Dendritic cell treated with granulocyte-macrophage colony-stimulating factor and Interleukin-4, amounts not matched to agents 40 ng/mL and 50 ng/mL, for 4 days (primary cell): ENCODE data around the gene ATRN.

Source experiments
- H3K27ac Mint-ChIP-seq: one replicate; pipeline ENCODE4 v1.8.0; 2022; ENCODE audit warnings: mild to moderate bottlenecking, mixed read lengths
- H3K27me3 Mint-ChIP-seq: one replicate; pipeline ENCODE4 v1.8.0; 2022; ENCODE audit warnings: mild to moderate bottlenecking, mixed read lengths
- H3K36me3 Mint-ChIP-seq: one replicate; pipeline ENCODE4 v1.8.0; 2022; ENCODE audit warnings: low read depth, mixed read lengths
- H3K4me1 Mint-ChIP-seq: one replicate; pipeline ENCODE4 v1.8.0; 2022; ENCODE audit warnings: low read depth, mixed read lengths
- H3K4me3 Mint-ChIP-seq: one replicate; pipeline ENCODE4 v1.8.0; 2022; ENCODE audit warnings: mild to moderate bottlenecking, moderate library complexity, mixed read lengths
- H3K9me3 Mint-ChIP-seq: one replicate; pipeline ENCODE4 v1.8.0; 2022; ENCODE audit warnings: mixed read lengths
- intact Hi-C: fragments of 100-400 bp; cut with micrococcal nuclease; formaldehyde crosslinking; loops from one replicate; pipeline ENCODE4 v1.15.0; 2022

ATRN gene

DNA sequence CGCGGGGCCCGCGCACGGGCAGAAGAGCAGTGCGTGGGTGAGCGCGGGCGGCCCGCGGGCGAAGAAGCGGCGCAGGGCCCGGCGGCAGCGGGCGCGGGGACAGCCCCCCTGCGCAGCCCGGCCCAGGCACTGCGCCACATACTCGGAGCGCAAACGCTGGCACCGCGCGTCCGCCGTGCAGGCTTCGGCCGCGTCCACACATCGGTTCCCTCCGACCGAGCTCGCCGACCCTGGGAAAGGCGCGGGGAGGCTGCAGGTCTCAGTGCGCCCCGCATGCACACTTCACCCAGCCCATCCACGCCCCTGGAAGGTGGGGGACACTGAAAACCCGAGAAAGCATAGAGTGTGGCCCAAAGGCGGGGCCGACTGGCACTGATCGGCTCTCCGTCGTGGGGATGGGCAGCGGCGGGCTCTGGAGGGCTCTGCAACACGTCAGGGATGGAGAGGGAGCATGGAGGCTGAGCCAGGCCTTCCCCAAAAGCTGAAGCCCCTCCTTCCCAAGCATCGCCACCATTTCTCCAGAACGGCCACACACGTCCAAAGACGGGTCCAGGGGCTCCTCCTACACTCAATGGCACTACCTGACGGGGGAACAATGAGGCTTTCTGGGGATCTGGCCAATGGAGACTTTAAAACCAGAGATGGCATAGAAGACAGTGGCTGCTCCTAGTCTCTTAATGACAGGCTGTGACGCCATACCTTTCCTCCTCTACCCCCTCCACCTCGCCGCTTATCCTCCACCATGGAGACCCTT is 190.4 kb downstream of the ATRN start:
- H3K36me3 Mint-ChIP-seq: no peaks in the 10 kb centered on the region
- H3K4me1 Mint-ChIP-seq: peaks cover 23% of the 10 kb centered on the region
- peaks cover 59% of the 10 kb centered on the region for H3K27me3 Mint-ChIP-seq
- H3K9me3 Mint-ChIP-seq: no peaks in the 10 kb centered on the region
- H3K4me3 Mint-ChIP-seq: no peak overlapping the region
- intact Hi-C loops: no loop called here
- no peak overlapping the region for H3K27ac Mint-ChIP-seq

DNA sequence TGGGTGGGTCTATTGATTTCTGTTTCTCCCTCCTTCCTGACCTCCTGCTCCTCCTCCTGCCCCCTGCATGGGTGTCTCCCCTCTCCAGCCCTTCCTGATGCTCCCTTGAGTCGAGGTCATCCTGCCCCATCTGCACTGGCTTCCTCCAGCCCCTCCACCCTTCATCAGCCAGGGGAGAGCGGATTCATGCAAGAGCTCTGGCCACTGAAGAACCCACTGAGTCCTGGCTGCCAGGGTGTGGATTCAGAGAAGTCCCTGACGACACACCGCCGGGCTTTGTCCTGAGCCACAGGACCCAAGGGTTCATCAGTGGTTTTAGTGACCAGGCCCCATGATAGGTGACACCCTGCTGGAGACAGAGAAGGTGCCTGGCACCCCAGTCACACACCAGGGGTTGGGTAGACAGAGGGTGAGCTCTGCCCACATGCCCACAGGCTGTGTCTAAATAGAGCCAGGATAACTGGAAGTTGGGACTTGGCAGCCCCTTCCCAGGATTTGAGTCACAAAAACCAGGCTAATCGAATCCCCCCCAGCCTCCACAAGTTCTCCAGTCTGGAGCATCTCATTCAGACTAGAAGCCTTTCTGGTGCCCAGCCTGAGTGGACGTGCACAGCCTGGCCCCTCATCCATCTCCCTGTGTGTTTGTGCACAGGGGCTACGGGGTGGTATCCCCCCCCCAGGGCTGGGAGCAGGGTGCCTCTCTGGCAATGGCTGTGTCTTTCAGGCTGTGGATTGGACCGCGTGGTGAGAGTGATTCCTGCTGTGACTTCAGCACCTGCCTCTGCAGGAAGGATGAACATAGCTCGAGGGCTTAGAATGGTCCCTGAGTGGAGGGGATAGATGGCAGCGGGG is 191.2 kb downstream of the ATRN start:
- Mint-ChIP-seq H3K27ac (no peak overlapping the region), H3K4me3 (no peak overlapping the region), H3K36me3 (no peaks in the 10 kb centered on the region), H3K4me1 (peaks cover 25% of the 10 kb centered on the region), H3K27me3 (peaks cover 59% of the 10 kb centered on the region), H3K9me3 (no peaks in the 10 kb centered on the region)
- intact Hi-C loops: no loop called here

DNA sequence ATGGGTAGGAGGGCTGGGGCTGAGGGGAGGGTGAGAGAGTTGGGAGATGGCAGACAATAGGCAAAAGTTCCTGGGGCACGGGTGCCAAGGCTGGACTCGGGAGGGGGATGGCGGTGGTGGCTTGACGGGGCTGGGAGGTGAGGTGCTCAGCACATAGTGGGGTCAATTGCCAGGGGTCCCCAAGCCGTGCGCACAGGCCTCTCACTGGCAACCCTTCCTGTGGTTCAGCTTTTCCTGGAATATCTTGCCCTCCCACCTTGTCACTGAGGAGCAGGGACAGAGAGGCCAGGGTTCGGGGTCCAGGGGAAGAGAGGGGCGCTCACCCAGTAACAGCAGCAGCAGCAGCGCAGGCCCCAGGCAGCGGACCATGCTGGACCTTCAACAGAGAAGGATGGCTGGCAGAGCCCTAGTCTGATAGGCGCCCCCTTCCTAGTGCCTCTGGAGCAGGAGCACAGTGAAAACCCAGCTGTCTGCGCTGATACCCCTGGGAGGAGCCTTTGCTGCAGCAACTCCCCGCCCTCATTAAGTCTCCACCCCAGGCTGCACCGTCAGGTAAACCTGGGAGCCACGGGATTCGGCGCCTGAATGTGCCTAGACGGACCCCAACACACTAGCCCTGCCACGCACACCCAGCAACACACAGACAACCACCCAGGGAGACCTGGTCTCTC is 192.3 kb downstream of the ATRN start, which contains the start of gene GFRA4:
TSS of gene GFRA4 (minus strand) at position 369 of the 671 bp plus-strand sequence. CDS start at position 369, 0 bp downstream.
- Mint-ChIP-seq H3K27ac (no peak within 1 kb of the TSS), H3K36me3 (no peaks in the 10 kb centered on the region), H3K27me3 (peaks cover 58% of the 10 kb centered on the region), H3K4me3 (no peak within 1 kb of the TSS), H3K9me3 (no peaks in the 10 kb centered on the region), H3K4me1 (peaks cover 25% of the 10 kb centered on the region)
- intact Hi-C loops: no loop called here

DNA sequence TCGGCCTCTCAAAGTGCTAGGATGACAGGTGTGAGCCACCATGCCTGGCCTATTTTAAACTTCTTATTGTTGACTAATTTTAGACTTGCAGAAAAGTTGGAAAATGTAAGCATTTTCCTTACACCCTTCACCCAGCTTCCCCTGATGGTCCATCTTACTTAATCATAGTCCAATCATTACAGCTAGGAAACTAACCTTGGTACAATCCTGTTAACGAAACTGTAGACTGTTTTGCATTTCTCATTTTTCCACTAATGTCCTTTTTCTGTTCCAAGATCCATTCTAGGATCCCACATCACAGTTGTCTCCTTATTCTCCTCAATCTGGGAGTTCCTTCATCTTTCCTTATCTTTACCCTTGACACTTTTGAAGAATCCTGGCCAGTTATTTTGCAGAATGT is 193.0 kb downstream of the ATRN start:
- Mint-ChIP-seq H3K4me3 (no peak overlapping the region), H3K36me3 (no peaks in the 10 kb centered on the region), H3K9me3 (no peaks in the 10 kb centered on the region), H3K4me1 (peaks cover 19% of the 10 kb centered on the region), H3K27ac (no peak overlapping the region), H3K27me3 (peaks cover 60% of the 10 kb centered on the region)
- intact Hi-C loops: no loop called here

DNA sequence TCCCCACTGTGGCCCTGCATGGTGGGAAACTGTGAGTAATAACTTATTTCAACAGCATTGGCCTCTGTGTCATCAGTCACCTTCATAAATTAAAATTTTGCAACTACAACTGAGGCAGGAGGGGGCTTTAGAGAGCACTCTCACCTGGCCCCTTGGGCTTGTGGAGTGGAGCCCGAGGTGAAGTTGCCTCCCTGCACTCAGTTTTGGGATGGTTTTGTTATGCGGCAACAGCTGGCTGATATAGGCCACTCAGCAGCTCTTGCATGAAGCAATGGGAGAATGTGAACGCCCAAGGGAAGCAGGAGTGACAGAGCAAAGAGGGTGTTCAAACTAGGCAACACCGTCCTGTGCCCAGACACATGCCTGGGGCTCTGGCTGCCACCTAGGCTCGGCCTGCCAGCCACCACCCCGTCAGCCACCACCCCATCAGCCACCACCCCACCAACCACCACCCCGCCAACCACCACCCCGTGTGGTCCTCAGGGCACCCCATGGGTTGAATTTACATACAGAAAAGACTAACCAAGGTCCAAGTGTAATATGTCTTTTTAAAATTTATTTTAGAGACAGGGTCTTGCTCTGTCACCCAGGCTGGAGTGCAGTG is 196.7 kb downstream of the ATRN start:
- H3K4me3 Mint-ChIP-seq: no peak overlapping the region

DNA sequence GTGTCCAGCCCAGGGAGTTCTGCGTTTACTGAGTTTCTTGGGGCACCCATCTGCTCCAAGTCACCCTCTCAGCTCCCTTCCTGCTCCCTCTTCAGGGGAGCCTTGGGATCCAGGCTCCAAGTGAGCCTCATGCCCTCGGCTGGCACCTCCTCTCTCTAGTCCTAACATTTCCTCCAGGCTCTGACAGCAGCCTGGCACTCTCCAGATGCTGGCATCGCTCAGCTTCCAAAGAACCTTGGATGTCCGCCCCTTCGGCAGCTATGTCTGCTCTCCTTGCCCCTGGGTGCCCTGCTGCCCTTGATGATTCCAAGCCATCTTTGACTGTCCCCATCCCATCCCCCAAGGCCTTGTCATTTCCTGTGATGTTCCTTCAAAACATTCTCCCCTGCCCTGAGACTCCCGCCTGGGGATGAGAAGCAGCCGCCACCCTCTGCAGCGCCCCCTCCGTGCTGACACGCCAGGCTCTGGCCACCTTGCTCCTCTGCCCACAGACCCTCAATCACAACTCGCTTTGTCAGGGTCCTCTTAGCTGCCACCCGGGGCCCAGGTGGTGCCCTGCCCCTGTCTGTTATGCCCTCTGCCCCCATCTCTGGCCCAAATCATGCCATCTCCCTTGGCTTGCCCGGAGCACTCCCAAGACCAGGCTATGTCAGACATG is 199.0 kb downstream of the ATRN start:
- intact Hi-C loops: no loop called here
- no peaks in the 10 kb centered on the region for H3K36me3 Mint-ChIP-seq
- no peaks in the 10 kb centered on the region for H3K9me3 Mint-ChIP-seq
- H3K4me3 Mint-ChIP-seq: no peak overlapping the region
- H3K4me1 Mint-ChIP-seq: peaks cover 16% of the 10 kb centered on the region
- peaks cover 60% of the 10 kb centered on the region for H3K27me3 Mint-ChIP-seq
- no peak overlapping the region for H3K27ac Mint-ChIP-seq

More for the DNA sequence above, 196.7 kb downstream of the ATRN start:
- no peaks in the 10 kb centered on the region for H3K9me3 Mint-ChIP-seq
- H3K36me3 Mint-ChIP-seq: no peaks in the 10 kb centered on the region
- peaks cover 15% of the 10 kb centered on the region for H3K4me1 Mint-ChIP-seq
- H3K27me3 Mint-ChIP-seq: peaks cover 60% of the 10 kb centered on the region
- H3K27ac Mint-ChIP-seq: no peak overlapping the region
- intact Hi-C loops: no loop called here

DNA sequence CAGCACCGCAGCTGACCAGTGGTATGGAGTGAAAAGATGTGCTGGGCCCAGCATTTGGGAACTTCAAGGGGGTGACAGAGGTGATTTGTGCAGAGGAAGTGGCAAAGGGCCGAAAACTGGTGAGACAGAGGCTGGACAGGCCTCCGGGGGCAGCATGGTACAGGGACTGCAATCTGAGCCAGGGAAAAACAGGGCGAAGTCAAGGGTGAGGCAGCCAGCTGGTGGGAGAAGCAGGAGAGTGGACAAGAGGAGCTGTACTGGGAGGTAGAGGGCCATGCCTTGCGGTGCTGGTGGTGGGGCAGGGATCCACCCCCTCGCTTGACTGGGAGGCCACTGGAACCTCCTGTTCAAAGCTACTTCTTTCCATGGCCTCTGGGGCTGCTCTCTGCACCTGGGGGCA is 199.7 kb downstream of the ATRN start:
- no peak overlapping the region for H3K4me3 Mint-ChIP-seq
- peaks cover 65% of the 10 kb centered on the region for H3K27me3 Mint-ChIP-seq

DNA sequence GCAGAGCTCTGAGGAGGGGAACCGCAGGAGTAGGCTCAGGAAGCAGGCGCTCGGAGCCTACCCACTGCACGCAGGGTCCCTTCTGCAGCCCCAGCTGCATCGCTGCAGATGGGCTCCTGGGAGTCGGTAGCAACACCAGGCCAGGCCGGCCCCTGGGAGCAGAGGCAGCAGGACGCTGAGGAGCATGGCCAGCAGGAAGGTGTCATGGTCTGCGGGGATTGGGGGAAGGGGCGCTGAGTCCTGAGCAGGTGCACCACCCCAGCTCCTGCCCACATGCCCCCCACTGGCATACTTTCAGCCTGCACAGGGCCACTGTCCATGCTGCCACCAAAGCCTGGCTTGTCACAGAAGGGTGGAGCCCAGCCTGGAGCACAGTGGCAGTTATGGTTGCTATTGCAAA is 200.1 kb downstream of the ATRN start:
- intact Hi-C loops: no loop called here
- Mint-ChIP-seq H3K4me1 (peaks cover 13% of the 10 kb centered on the region), H3K27me3 (peaks cover 68% of the 10 kb centered on the region)

More for the DNA sequence above, 199.7 kb downstream of the ATRN start:
- H3K4me1 Mint-ChIP-seq: peaks cover 16% of the 10 kb centered on the region
- no peaks in the 10 kb centered on the region for H3K36me3 Mint-ChIP-seq
- H3K9me3 Mint-ChIP-seq: no peaks in the 10 kb centered on the region
- intact Hi-C loops: no loop called here
- no peak overlapping the region for H3K27ac Mint-ChIP-seq

DNA sequence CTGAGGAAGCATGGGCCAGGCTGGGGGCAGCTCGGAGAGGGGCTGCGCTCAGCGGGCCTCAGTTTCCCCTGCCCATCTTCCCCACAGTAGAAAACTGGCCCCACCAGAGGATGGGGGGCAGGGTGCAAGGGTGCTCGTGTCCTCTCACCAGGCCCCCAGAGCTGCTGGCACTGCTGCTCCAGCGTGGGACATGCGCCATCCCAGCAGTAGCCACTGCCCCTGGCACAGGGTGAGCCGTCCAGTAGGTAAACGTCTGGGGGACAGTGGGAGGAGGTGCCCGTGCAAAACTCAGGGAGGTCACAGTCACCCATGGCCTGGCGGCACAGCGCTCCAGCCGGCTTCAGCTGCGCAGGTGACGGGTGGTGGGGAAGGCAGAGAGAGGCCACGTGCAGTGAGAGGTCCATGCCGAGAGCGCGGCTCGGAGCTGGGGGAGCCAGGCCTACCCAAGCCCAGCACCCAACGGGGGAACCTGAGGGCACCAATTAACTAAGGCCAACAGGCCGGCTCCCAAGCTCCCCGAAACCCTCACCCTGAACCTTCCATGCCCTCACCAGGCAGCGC is 201.2 kb downstream of the ATRN start:
- Mint-ChIP-seq H3K4me3 (peak overlapping the region; percentile 36), H3K9me3 (no peaks in the 10 kb centered on the region), H3K4me1 (peaks cover 12% of the 10 kb centered on the region), H3K27me3 (peaks cover 78% of the 10 kb centered on the region), H3K36me3 (no peaks in the 10 kb centered on the region), H3K27ac (no peak overlapping the region)
- intact Hi-C loops: no loop called here

More for the DNA sequence above, 200.1 kb downstream of the ATRN start:
- no peaks in the 10 kb centered on the region for H3K36me3 Mint-ChIP-seq
- no peaks in the 10 kb centered on the region for H3K9me3 Mint-ChIP-seq
- no peak overlapping the region for H3K27ac Mint-ChIP-seq
- H3K4me3 Mint-ChIP-seq: no peak overlapping the region

DNA sequence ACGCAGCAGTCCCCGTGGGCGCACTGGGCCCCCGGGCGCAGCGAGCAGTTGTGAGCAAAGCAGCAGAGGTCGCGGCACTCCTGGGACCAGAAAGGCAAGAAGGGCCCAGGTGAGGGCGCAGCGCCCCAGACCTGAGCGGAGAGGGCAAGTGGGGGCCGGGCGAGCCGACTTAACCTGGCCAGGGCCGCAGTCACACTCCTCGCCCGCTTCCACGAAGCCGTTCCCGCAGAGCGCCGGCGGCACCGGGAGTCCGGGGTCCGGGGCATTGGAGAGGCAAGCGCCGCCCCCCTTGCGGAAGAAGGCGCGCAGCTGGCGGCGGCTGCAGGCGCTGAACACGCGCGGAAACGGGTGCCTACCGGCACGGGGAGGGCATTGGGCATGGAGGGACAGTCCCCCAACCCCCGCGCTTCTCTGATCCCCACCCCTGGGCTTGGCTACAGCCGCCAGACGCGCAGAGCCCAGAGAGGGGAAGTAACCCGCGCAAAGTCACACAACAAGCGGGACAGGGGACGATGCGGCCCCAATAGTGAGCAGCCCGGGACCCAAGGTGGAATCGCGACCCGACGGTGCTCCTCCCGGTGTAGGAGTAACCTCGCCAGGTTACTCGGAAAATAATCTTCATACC is 201.8 kb downstream of the ATRN start:
- Mint-ChIP-seq H3K4me1 (peaks cover 14% of the 10 kb centered on the region), H3K4me3 (peak overlapping the region; percentile 36), H3K36me3 (no peaks in the 10 kb centered on the region), H3K9me3 (no peaks in the 10 kb centered on the region), H3K27me3 (peaks cover 79% of the 10 kb centered on the region), H3K27ac (no peak overlapping the region)
- intact Hi-C loops: no loop called here

DNA sequence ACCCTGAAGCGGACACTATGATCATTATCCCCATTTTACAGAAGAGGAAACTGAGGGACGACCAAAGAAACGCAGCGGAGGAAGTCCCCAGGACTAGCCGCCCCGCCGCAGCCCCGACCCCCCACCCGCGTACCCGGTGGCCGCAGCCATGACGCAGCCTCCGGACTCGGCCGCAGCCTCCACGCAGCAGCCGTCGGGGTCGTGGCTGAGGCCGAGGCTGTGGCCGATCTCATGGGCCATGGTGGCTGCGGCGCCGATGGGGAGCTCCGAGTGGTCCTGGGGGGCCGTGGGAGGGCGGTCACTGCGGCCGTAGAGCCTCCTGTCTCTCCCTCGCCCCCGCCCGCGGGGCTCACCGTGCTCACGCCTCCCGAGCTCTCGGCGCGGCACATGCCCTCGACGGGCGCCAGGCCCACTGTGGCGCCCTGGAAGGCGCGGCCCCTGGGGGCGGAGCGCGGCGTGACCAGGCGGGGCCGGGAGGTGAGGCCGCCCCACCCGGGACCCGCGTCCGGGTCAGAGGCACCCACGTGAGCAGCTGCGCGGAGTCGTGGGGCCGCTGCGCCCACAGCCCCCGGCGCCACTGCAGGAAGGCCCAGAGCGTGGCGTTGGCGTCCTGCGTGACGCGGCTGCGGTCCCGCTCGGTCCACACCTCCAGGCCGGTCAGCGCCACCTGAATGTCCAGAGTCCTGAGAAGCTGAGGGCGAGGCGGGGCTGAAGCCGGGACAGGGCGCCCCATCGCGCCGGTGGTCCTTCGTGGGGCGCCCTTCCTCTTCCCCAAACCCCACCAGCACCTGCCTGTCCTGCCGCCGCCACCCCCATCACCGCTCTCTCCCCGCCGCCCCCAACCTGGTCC is 202.6 kb downstream of the ATRN start:
- intact Hi-C loops: no loop called here
- H3K4me1 Mint-ChIP-seq: peaks cover 14% of the 10 kb centered on the region
- peaks cover 85% of the 10 kb centered on the region for H3K27me3 Mint-ChIP-seq
- H3K36me3 Mint-ChIP-seq: no peaks in the 10 kb centered on the region
- no peaks in the 10 kb centered on the region for H3K9me3 Mint-ChIP-seq
- peak overlapping the region; percentile 36 for H3K4me3 Mint-ChIP-seq
- no peak overlapping the region for H3K27ac Mint-ChIP-seq

DNA sequence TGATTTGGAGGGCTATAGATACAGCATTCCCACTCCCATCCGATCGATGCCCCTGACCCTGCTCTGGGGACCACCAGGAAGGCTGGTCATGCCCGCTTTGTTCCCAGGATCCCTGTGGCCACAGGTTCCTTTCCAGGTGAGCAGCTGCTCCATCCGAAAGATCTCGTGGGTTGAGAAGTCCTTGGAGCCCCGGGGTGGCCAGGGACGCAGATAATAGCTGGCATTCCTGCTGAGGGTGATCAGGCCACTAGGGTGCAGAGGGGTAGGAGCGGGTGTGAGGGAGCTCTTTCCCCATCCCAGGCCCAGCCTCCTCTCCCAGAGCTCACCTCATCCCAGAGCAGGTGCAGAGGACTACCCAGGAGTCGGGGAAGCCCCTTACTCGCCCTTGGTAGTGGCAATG is 203.6 kb downstream of the ATRN start:
- peaks cover 86% of the 10 kb centered on the region for H3K27me3 Mint-ChIP-seq
- no peak overlapping the region for H3K27ac Mint-ChIP-seq
- H3K4me1 Mint-ChIP-seq: peaks cover 14% of the 10 kb centered on the region
- no peak overlapping the region for H3K4me3 Mint-ChIP-seq
- no peaks in the 10 kb centered on the region for H3K9me3 Mint-ChIP-seq
- intact Hi-C loops: no loop called here
- no peaks in the 10 kb centered on the region for H3K36me3 Mint-ChIP-seq
